ENCODE results near the gene PTCD1.

- no peak for TF ChIP-seq SMAD1 (IDR thresholded peaks at IDR 0.05; ENCODE audit: low read depth, low read length, partially characterized antibody)
- no peak for TF ChIP-seq DEAF1 (CRISPR knock-in tag; IDR thresholded peaks at IDR 0.05)
- TF ChIP-seq MXI1 (IDR thresholded peaks at IDR 0.05; ENCODE audit: low read depth, low read length): no peak
- no peak for TF ChIP-seq MTA3 (IDR thresholded peaks at IDR 0.05; ENCODE audit: borderline replicate concordance)
- TF ChIP-seq ZNF133 (CRISPR knock-in tag; IDR thresholded peaks at IDR 0.05): no peak
- TF ChIP-seq SRSF9 (IDR thresholded peaks at IDR 0.05; ENCODE audit: borderline replicate concordance, low read depth, low read length): no peak
- TF ChIP-seq MAX (CRISPR knock-in tag; IDR thresholded peaks at IDR 0.05): no peak
These were observed 18.4 kb downstream of the PTCD1 start for GRCh38 chr7:99420213-99420612.
